ENCODE results near the gene CD300LB. TPM values are rescaled to one million over a fixed set of nuclear protein-coding genes. Genes with fewer than 3 reads are reported as not detected.

The CD300LB gene
- total and polyA plus RNA-seq, 10 of the 15 experiments (the other 5 are each of a cell fraction or from before 2014, with no cell fraction given), result 0.08 to 0.57 (median 0.25) TPM; not detected in 4

GRCh38 chr17:74561586-74561985 lies 30.3 kb upstream of the CD300LB start:
- ChIA-PET CTCF (interaction anchor here (1.4 kb wide), 1 partner anchor 177 kb away, joined by 4 read pairs; no protein-coding TSS in a partner anchor), SMC1A (ENCODE audit: uncharacterized antibody, unreplicated experiment) (interaction anchor here (0.6 kb wide), 1 partner anchor 27 kb away, joined by 3 read pairs; no protein-coding TSS in a partner anchor), RAD21 (ENCODE audit: unreplicated experiment) (interaction anchor here (1.4 kb wide), 1 partner anchor 96 kb away, joined by 5 read pairs; no protein-coding TSS in a partner anchor), POLR2A (no interaction called here)
- Histone ChIP-seq H3K27ac (ENCODE audit: control insufficient read depth, insufficient read depth) (no peak overlapping the region), H3K36me3 (ENCODE audit: control insufficient read depth in 2 of 2, insufficient read depth in 2 of 2, low read length in 1 of 2) (no peaks in the 10 kb centered on the region), H3K4me1 (ENCODE audit: control insufficient read depth, insufficient read depth, low read length) (no peaks in the 10 kb centered on the region), H3K27me3 (replicated peaks in 1 of 2; ENCODE audit: control insufficient read depth in 2 of 2, insufficient read depth in 2 of 2, low read length in 1 of 2) (peaks cover 1 to 2% of the 10 kb centered on the region in 2 experiments; a peak in 3 of 4 replicates), H4K20me1 (ENCODE audit: control insufficient read depth, insufficient read depth) (no peaks in the 10 kb centered on the region), H3K9me3 (replicated peaks; ENCODE audit: control insufficient read depth, insufficient read depth, low read length) (no peaks in the 10 kb centered on the region; the same call in 2 of the 3 replicates), H3K4me2 (ENCODE audit: control insufficient read depth, insufficient read depth) (no peak overlapping the region), H3K4me3 (no peak overlapping the region), H2AFZ (ENCODE audit: control insufficient read depth, low read depth, low read length) (no peak overlapping the region), H3K9ac (ENCODE audit: control insufficient read depth, insufficient read depth, low read length) (no peak overlapping the region), H3K79me2 (ENCODE audit: control insufficient read depth, insufficient read depth, low read length) (no peaks in the 10 kb centered on the region)
- FAIRE-seq (no peak), DNase-seq (ENCODE audit: low read depth, low spot score) (no peak), ATAC-seq (no peak)
- BruUV-seq (replicated peaks), result no TSS peak
- intact Hi-C loops (cut with micrococcal nuclease; ENCODE audit: unreplicated experiment) (no loop called here), in situ Hi-C loops (cut with MboI) (no loop called here)
- TF ChIP-seq SUZ12 (IDR thresholded peaks at IDR 0.05; ENCODE audit: unreplicated experiment) (no peak), TCF3 (IDR thresholded peaks at IDR 0.05; ENCODE audit: borderline replicate concordance, insufficient read depth, low read depth, low read length) (no peak)
- 0% methylated on average over 3 of the region's 3 CpGs for WGBS (ENCODE audit: insufficient coverage, insufficient replicate concordance, low lambda C conversion rate, missing lambda C conversion rate)

- Histone ChIP-seq H3K4me2 (ENCODE audit: control insufficient read depth, insufficient read depth) (no peak overlapping the region), H4K20me1 (ENCODE audit: control insufficient read depth, insufficient read depth) (no peaks in the 10 kb centered on the region), H3K9ac (ENCODE audit: control insufficient read depth, insufficient read depth, low read length) (no peak overlapping the region), H3K36me3 (ENCODE audit: control insufficient read depth in 2 of 2, insufficient read depth in 2 of 2, low read length in 1 of 2) (no peaks in the 10 kb centered on the region), H3K9me3 (replicated peaks; ENCODE audit: control insufficient read depth, insufficient read depth, low read length) (no peaks in the 10 kb centered on the region; the same call in 2 of the 3 replicates), H3K4me1 (ENCODE audit: control insufficient read depth, insufficient read depth, low read length) (no peaks in the 10 kb centered on the region), H3K79me2 (ENCODE audit: control insufficient read depth, insufficient read depth, low read length) (no peaks in the 10 kb centered on the region), H3K27ac (ENCODE audit: control insufficient read depth, insufficient read depth) (no peak overlapping the region), H2AFZ (ENCODE audit: control insufficient read depth, low read depth, low read length) (no peak overlapping the region), H3K27me3 (replicated peaks in 1 of 2; ENCODE audit: control insufficient read depth in 2 of 2, insufficient read depth in 2 of 2, low read length in 1 of 2) (peaks cover 2 to 3% of the 10 kb centered on the region in 2 experiments; a peak in 3 of 4 replicates), H3K4me3 (no peak overlapping the region)
- DNase-seq (ENCODE audit: low read depth, low spot score) (no peak), ATAC-seq (no peak), FAIRE-seq (no peak)
- no TSS peak for BruUV-seq (replicated peaks)
- ChIA-PET POLR2A (no interaction called here), CTCF (no interaction called here), RAD21 (ENCODE audit: unreplicated experiment) (no interaction called here), SMC1A (ENCODE audit: uncharacterized antibody, unreplicated experiment) (no interaction called here)
- 3% methylated on average over 6 of the region's 6 CpGs for WGBS (ENCODE audit: insufficient coverage, insufficient replicate concordance, low lambda C conversion rate, missing lambda C conversion rate)
- intact Hi-C loops (cut with micrococcal nuclease; ENCODE audit: unreplicated experiment) (no loop called here), in situ Hi-C loops (cut with MboI) (no loop called here)
- TF ChIP-seq PRDM15 (CRISPR knock-in tag; IDR thresholded peaks at IDR 0.05) (no peak), USF1 (IDR thresholded peaks at IDR 0.05; ENCODE audit: borderline replicate concordance, extremely low read length, insufficient read depth, low read depth, low read length) (no peak), TBL1XR1 (IDR thresholded peaks at IDR 0.05; ENCODE audit: low read depth, low read length) (no peak), ZNF622 (IDR thresholded peaks at IDR 0.05) (no peak), KDM1A (IDR thresholded peaks at IDR 0.05; ENCODE audit: borderline replicate concordance) (no peak), GABPA (IDR thresholded peaks at IDR 0.05; ENCODE audit: low read depth) (no peak), SUPT20H (IDR thresholded peaks at IDR 0.05; ENCODE audit: borderline replicate concordance, control insufficient read depth, low read depth, low read length) (no peak), ZNF207 (IDR thresholded peaks at IDR 0.05; ENCODE audit: borderline replicate concordance) (no peak)
Observed at GRCh38 chr17:74558882-74559519, 27.7 kb upstream of the CD300LB start.

All from GM12878 (cell line).